ENCODE measurements around the gene SLC6A19. TPM values are rescaled to one million over a fixed set of nuclear protein-coding genes. Genes with fewer than 3 reads are reported as not detected.

The SLC6A19 gene
- total and polyA plus RNA-seq, 2 of the 13 experiments (the other 11 are each of a cell fraction or from before 2014, with no cell fraction given) = 0.02 TPM; not detected in 1

DNA sequence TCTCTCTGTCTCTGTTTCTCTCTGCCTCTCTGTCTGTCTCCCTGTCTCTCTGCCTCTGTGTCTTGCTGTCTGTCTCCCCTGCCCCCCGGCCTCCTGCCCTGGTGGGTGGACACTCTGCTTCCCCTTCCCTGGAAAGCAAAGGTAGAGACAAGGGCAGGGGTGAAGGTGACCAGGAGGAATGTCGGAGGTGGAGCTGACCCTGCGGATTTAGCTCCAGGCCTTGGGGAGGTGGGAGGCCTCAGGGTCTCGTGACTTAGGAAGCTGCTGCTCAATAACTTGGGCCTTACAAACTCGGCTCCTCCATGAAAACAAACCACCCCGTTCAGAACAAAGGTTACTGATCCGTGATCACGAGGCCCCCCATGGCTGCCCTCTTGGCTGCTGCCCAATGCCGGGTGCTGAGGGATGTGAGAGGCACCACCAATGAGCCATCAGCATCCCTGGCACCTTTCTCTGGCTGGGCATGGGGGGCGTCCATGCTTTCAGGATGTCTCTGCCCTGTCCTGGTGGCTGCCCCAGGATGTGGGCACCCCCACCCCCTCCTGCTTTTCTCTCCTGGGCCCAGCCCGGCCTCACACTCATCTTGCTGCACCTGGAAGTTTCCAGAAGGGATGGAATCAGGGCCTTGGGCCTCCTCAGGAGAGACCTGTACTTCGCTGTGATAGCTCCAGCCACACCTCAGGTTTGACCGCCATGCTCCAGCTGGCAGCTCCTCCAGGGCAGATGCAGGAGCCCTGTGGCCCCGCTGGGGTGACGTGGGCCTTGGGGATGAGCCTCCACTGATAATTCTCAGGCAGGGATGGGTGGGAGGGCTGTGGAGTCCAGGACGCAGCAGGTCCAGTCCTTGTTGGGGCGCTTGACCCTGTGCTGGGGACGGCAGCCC is 14.8 kb upstream of the SLC6A19 start (continued):
- TF ChIP-seq ZSCAN29 (CRISPR knock-in tag; conservative IDR thresholded peaks at IDR 0.05) (0 out of 2 replicates have a peak, but pooled peaks have one; percentile 44), TP53 (CRISPR knock-in tag; conservative IDR thresholded peaks at IDR 0.05) (no peak), SOX13 (IDR thresholded peaks at IDR 0.05) (no peak), SOX13 (CRISPR knock-in tag; conservative IDR thresholded peaks at IDR 0.05 in 1 of 2, IDR thresholded peaks at IDR 0.05 in 1 of 2) (peak in 1 of 2 experiments; percentile 66; a peak in 2 of 4 replicates), SP1 (IDR thresholded peaks at IDR 0.05) (no peak), SP1 (CRISPR knock-in tag; IDR thresholded peaks at IDR 0.05) (peak; percentile 12; the same call in 1 of the 2 replicates), TSC22D2 (CRISPR knock-in tag; IDR thresholded peaks at IDR 0.05; ENCODE audit: borderline replicate concordance) (0 out of 2 replicates have a peak, but pooled peaks have one; percentile 48), ZFP62 (CRISPR knock-in tag; IDR thresholded peaks at IDR 0.05) (no peak), ZNF501 (CRISPR knock-in tag; IDR thresholded peaks at IDR 0.05) (peak; percentile 60; the same call in 1 of the 2 replicates), NR2F1 (CRISPR knock-in tag; IDR thresholded peaks at IDR 0.05) (peak in 1 of 2 experiments; percentile 49; a peak in 1 of 4 replicates), RBM39 (IDR thresholded peaks at IDR 0.05; ENCODE audit: low read depth, low read length, poor library complexity, severe bottlenecking) (no peak), NR2F6 (IDR thresholded peaks at IDR 0.05) (peak; percentile 78), NR2F6 (CRISPR knock-in tag; IDR thresholded peaks at IDR 0.05) (peak; percentile 83), EP300 (IDR thresholded peaks at IDR 0.05; ENCODE audit: low read depth in 2 of 2, low read length in 2 of 2) (peak in 1 of 2 experiments; percentile 42; a peak in 1 of 4 replicates), EP300 (CRISPR knock-in tag; IDR thresholded peaks at IDR 0.05; ENCODE audit: borderline replicate concordance) (no peak), SOX6 (IDR thresholded peaks at IDR 0.05) (no peak), SOX6 (CRISPR knock-in tag; IDR thresholded peaks at IDR 0.05) (peak; percentile 8; the same call in 1 of the 2 replicates)
- TF ChIP-seq, protein P1, sequence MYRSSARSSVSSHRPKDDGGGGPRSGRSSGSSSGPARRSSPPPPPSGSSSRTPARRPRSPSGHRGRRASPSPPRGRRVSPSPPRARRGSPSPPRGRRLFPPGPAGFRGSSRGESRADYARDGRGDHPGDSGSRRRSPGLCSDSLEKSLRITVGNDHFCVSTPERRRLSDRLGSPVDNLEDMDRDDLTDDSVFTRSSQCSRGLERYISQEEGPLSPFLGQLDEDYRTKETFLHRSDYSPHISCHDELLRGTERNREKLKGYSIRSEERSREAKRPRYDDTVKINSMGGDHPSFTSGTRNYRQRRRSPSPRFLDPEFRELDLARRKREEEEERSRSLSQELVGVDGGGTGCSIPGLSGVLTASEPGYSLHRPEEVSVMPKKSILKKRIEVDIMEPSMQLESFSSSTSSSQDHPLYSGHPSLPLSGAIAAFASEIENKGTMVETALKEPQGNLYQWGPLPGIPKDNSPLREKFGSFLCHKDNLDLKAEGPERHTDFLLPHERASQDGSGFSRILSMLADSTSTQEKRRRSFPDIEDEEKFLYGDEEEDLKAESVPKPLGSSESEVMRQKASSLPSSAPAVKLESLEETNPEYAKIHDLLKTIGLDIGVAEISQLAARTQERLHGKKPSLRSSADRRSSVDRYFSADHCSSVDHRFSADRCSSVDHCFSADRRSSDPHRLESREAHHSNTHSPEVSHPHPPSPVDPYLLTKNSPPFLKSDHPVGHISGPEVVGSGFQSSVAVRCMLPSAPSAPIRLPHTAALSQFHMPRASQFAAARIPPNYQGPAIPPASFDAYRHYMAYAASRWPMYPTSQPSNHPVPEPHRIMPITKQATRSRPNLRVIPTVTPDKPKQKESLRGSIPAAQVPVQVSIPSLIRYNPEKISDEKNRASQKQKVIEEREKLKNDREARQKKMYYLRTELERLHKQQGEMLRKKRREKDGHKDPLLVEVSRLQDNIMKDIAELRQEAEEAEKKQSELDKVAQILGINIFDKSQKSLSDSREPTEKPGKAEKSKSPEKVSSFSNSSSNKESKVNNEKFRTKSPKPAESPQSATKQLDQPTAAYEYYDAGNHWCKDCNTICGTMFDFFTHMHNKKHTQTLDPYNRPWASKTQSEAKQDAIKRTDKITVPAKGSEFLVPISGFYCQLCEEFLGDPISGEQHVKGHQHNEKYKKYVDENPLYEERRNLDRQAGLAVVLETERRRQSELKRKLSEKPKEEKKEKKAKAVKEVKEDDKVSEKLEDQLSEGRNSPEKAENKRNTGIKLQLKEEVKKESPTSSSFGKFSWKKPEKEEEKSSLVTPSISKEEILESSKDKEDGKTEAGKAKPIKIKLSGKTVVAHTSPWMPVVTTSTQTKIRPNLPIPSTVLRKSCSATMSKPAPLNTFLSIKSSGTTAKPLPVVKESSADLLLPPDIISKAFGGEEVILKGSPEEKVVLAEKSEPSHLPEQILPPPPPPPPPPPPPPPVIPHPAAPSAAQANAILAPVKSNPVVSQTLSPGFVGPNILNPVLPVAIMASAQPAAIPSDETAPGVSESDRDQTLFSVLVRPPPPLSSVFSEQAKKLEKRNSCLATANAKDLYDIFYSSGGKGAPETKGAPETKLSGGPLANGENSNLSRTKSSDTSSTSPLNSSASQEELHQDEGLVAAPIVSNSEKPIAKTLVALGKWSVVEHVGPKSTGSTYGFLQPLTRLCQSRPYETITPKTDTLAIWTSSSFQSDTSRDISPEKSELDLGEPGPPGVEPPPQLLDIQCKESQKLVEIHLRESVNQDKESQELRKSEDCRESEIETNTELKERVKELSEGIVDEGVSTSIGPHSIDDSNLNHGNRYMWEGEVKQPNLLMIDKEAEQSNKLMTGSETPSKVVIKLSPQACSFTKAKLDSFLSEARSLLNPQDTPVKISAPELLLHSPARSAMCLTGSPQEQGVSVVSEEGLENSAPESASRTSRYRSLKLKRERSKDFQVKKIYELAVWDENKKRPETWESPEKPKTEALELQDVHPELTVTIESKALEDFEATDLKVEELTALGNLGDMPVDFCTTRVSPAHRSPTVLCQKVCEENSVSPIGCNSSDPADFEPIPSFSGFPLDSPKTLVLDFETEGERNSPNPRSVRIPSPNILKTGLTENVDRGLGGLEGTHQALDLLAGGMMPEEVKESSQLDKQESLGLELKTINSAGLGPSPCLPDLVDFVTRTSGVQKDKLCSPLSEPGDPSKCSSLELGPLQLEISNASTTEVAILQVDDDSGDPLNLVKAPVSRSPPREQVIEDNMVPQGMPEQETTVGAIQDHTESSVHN (CRISPR knock-in tag; IDR thresholded peaks at IDR 0.05) = 0 out of 2 replicates have a peak, but pooled peaks have one; percentile 26
- TF ChIP-seq, protein P2, sequence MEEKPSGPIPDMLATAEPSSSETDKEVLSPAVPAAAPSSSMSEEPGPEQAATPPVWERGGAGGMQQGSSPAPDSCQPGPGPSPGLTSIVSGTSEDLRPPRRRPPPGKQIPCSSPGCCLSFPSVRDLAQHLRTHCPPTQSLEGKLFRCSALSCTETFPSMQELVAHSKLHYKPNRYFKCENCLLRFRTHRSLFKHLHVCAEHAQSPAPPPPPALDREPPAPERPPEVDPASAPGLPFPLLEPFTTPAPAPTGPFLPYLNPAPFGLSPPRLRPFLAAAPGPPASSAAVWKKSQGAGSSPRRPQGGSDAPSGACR (CRISPR knock-in tag; IDR thresholded peaks at IDR 0.05) = no peak
- TF ChIP-seq, protein P3, sequence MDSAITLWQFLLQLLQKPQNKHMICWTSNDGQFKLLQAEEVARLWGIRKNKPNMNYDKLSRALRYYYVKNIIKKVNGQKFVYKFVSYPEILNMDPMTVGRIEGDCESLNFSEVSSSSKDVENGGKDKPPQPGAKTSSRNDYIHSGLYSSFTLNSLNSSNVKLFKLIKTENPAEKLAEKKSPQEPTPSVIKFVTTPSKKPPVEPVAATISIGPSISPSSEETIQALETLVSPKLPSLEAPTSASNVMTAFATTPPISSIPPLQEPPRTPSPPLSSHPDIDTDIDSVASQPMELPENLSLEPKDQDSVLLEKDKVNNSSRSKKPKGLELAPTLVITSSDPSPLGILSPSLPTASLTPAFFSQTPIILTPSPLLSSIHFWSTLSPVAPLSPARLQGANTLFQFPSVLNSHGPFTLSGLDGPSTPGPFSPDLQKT (CRISPR knock-in tag; IDR thresholded peaks at IDR 0.05; ENCODE audit: borderline replicate concordance) = no peak

Measured in HepG2 (cell line).